Astrocyte of the spinal cord (primary cell): ENCODE data around the gene MBD1.
A peak's percentile ranks its signal among the peaks of the same experiment; 100 is the strongest.

Experiments
- DNase-seq: peaks from one replicate; pipeline ENCODE4 v3.0.0; 2011; ENCODE audit warnings: low read depth, low spot score
- H3K4me3 ChIP-seq: 2 replicates; pipeline ENCODE4 v1.5.1; 2011; ENCODE audit warnings: low read depth, mild to moderate bottlenecking, low read length, moderate library complexity
- CTCF ChIP-seq: IDR thresholded peaks from 2 replicates; pipeline ENCODE4 v1.5.1; 2012; ENCODE audit warnings: low read depth, mild to moderate bottlenecking, low read length, inconsistent platforms
- in situ Hi-C: cut with HindIII; loops from 2 replicates; pipeline ENCODE4 v1.10.0; 2017; ENCODE audit warnings: low sequenced_read_pairs

Gene MBD1

GRCh38 chr18:50307400-50307737 lies 26.0 kb upstream of the MBD1 start:
- H3K4me3 ChIP-seq, result peak overlapping the region; percentile 49
- no peak for DNase-seq
- in situ Hi-C loops, result no loop called here
- TF ChIP-seq CTCF, result no peak

GRCh38 chr18:50306944-50307343 lies 25.6 kb upstream of the MBD1 start:
- H3K4me3 ChIP-seq, result no peak overlapping the region
- DNase-seq, result peak; percentile 74
- TF ChIP-seq CTCF, result no peak
- in situ Hi-C loops, result no loop called here

GRCh38 chr18:50301074-50301473 lies 19.8 kb upstream of the MBD1 start:
- in situ Hi-C loops, result no loop called here
- no peak overlapping the region for H3K4me3 ChIP-seq
- no peak for TF ChIP-seq CTCF
- DNase-seq, result no peak

- DNase-seq, result no peak
- H3K4me3 ChIP-seq, result no peak overlapping the region
- TF ChIP-seq CTCF, result no peak
- in situ Hi-C loops, result no loop called here
Measured at GRCh38 chr18:50299626-50300388, 18.5 kb upstream of the MBD1 start.

GRCh38 chr18:50298443-50299284 lies 17.3 kb upstream of the MBD1 start:
- in situ Hi-C loops, result no loop called here
- DNase-seq, result no peak
- no peak for TF ChIP-seq CTCF
- H3K4me3 ChIP-seq, result peak overlapping the region; percentile 42

GRCh38 chr18:50297621-50298442 lies 16.5 kb upstream of the MBD1 start:
- in situ Hi-C loops, result no loop called here
- TF ChIP-seq CTCF, result no peak
- H3K4me3 ChIP-seq, result peak overlapping the region; percentile 42
- DNase-seq, result peak; percentile 73
